Stimulated activated CD4-positive, alpha-beta T cell treated with anti-CD3 and anti-CD28 coated beads, TNF-alpha, amount 100 ng/mL, for 1 hour (primary cell): ENCODE results near the gene COL7A1.
"Not testable (repeated sequence)": the region's sequence is repeated elsewhere in the genome, so short reads cannot be mapped to it uniquely, and the experiment has no call there.

Experiments used
- DNase-seq, 3 donors: peaks; one replicate each; pipeline ENCODE4 v3.0.0-alpha.2; 2020; ENCODE audit warnings: low read depth in 3 of 3, low spot score in 1 of 3

Gene COL7A1

GRCh38 chr3:48546203-48546829 lies 48.8 kb downstream of the COL7A1 start:
- DNase-seq = no peak

GRCh38 chr3:48544141-48544540 lies 51.0 kb downstream of the COL7A1 start:
- DNase-seq = no peak

DNA sequence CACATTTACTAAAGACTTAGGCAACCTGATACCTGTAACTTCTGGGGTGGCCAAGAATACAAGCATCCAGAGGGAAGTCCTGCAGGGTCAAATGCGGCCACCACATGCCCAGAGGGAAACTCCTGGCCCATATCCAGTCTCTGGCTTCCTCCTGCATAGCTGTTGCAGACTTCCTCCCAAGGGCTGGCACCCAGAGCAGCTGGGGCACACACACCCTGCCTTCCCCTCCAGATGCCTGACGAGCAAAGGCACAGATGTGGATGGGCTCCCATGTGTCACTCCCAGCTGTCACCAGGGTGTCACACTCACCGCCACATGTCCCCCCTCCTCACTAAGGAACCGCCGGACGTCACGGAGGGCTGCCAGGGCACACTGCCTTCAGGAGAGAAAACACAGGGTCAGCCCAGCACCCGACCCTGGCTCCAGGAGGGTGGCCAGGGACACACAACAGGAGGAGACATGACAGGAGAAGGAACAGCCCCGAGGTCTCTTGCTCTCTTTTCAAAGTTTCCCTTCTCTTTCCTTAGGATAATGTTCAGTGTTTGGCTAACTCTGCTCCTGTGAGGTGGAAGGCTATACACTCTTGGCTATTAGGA lies 51.8 kb downstream of the COL7A1 start:
- DNase-seq = no peak

DNA sequence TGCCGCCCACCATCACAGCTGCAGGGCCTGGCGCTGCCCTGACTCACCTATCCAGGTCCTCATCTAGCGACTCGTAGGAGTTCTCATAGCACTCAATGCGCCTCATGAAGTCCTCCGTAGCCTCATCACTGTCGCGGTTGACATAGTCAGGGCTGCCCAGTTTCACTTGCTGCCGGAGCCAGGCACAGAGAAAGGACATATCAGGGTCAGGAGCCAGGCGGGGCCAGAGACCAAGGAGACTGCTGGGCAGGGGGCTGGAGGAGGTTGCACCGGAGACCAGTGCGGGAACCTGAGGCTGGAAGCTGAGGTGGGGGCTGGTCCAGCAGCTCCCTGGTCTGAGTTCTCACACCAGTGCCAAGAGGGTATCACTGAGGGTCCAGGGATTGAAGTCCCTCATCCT lies 56.7 kb downstream of the COL7A1 start:
- no peak for DNase-seq

GRCh38 chr3:48536785-48537184 lies 58.3 kb downstream of the COL7A1 start:
- no peak for DNase-seq

- DNase-seq = no peak
Measured at GRCh38 chr3:48536116-48536515, 59.0 kb downstream of the COL7A1 start.

DNA sequence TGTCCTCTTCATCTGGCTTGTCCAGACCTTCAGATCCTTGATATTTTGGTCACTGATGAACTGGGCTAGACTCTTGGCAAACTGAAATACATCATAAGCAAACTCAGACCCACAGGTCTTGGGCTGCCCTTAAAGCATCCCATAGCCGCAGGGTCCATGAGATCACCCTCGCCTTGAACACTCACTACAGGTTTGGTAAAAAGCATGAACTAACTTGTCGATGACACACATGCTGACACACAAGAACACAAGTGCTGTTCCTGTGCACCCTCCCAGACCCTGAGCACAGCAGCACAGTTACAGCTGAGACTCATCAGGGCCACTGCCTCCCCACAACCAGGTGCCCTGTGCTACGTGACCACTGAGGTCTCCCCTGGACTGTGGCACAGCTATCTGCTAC lies 59.6 kb downstream of the COL7A1 start:
- DNase-seq = no peak

- DNase-seq = no peak
Measured at GRCh38 chr3:48532977-48533337, 62.2 kb downstream of the COL7A1 start.

GRCh38 chr3:48532271-48532976 lies 62.7 kb downstream of the COL7A1 start:
- DNase-seq = no peak

DNA sequence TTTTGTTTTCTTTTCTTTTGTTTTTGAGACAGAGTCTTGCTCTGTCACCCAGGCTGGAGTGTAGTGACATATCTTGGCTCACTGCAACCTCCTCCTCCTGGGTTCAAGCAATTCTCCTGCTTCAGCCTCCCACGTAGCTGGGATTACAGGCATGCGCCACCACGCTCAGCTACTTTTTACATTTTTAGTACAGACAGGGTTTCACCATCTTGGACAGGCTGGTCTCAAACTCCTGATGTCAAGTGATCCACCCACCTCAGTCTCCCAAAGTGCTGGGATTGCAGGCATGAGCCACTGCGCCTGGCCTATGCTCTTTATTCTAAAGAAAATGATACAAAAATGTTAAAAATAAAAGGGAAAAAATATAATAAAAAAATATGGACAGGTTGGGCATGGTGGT lies 64.4 kb downstream of the COL7A1 start:
- DNase-seq = not testable (repeated sequence)

DNA sequence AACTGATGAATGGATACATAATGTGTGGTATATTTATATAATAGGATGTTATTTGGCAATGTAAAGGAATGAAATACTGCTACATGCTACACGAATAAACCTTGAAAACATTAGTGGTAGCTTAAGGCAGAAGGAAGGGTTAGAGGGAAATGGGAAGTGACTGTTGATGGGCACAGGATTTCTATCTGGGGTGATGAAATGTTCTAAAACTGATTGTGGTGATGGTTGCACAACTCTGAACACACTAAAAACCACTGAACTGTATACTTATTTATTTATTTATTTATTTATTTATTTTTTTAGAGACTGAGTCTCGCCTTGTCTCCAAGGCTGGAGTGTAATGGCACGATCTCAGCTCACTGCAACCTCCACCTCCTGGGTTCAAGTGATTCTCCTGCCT lies 66.4 kb downstream of the COL7A1 start:
- DNase-seq = no peak

- DNase-seq = no peak
Measured at GRCh38 chr3:48528048-48528447, 67.1 kb downstream of the COL7A1 start.

DNA sequence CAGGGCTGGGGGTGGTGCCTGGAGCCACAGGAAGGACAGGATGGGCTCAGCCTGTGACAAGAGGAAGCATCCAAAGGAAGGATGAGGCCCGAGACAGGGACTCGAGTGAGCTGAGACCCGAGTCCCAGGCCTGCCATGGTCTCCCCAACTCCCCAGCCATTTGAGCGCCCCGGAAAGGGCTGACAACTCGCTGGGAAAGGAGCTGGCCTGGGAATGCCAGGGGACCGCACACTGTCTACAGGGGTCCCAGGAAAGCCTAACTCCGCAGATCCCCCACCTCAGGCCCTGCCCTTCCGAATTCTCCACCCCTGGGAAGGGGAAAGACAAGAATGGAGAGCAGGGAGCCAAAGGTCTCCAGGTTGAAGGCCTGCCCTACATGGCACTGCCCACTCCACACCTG lies 70.2 kb downstream of the COL7A1 start:
- DNase-seq = no peak

- DNase-seq = no peak
Measured at GRCh38 chr3:48521635-48522034, 73.5 kb downstream of the COL7A1 start.

- DNase-seq = no peak
Measured at GRCh38 chr3:48519277-48519643, 75.9 kb downstream of the COL7A1 start.

DNA sequence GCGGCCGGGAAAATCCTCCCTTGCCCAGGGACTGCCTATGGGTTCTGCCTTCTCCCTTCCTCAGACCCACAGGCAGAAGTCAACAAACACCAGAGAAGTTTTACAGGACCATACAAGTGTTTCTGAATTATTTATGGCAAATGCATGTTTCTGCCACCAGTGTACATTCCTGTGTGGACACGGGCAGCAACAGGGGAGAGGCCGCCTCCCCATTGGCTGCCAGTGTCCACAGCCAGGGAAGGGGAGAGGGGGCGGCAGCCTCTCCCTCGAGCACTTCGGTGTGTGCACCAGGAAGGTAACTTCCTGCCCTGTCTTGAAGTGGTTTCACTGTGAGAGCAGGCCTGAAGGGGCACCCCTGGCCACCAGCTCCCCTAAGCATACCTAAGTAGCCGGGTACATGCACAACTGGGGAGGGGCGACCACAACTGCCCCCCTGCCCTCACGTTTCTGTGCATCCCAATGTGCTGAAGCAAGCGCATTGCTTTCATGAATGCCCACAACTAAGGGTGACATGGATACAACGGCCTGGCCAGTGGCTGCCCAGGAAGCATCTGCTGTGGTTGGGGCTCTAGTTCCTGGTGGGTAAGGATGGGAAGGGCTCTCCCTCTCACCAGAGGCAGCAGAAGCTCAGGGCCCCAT lies 76.4 kb downstream of the COL7A1 start:
- DNase-seq = no peak

DNA sequence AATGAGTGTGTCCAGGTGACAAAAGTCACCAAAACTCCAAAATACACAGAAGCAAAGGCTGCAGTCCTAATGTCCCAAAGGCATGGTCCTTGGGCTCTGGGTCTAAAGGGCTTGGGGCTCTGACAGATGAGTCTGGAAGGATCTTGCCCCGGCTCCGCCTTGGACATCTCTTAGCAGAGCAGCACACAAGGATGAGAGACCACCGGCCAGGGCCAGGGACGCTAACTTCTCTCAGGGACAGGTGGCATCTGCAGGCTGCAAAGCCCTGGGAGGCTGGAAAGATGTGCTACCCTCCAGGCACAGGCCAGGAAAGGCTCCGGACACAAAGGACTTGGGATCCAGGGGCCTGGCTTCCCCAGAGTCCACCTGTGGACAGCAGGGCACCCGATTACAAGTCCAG lies 77.1 kb downstream of the COL7A1 start:
- no peak for DNase-seq

GRCh38 chr3:48516571-48516970 lies 78.6 kb downstream of the COL7A1 start:
- DNase-seq = no peak

GRCh38 chr3:48514431-48515227 lies 80.5 kb downstream of the COL7A1 start:
- DNase-seq = no peak
